HG03159 (cell line): ENCODE data around the gene WWP2.
"Not testable (repeated sequence)": the region's sequence is repeated elsewhere in the genome, so short reads cannot be mapped to it uniquely, and the experiment has no call there.

Experiments used
- ATAC-seq: cut with Tn5 transposase; IDR thresholded peaks from one replicate; pipeline ENCODE4 v1.9.1; 2021; ENCODE audit warnings: mild to moderate bottlenecking, moderate library complexity; ENCODE audit not compliant: unreplicated experiment

The WWP2 gene

DNA sequence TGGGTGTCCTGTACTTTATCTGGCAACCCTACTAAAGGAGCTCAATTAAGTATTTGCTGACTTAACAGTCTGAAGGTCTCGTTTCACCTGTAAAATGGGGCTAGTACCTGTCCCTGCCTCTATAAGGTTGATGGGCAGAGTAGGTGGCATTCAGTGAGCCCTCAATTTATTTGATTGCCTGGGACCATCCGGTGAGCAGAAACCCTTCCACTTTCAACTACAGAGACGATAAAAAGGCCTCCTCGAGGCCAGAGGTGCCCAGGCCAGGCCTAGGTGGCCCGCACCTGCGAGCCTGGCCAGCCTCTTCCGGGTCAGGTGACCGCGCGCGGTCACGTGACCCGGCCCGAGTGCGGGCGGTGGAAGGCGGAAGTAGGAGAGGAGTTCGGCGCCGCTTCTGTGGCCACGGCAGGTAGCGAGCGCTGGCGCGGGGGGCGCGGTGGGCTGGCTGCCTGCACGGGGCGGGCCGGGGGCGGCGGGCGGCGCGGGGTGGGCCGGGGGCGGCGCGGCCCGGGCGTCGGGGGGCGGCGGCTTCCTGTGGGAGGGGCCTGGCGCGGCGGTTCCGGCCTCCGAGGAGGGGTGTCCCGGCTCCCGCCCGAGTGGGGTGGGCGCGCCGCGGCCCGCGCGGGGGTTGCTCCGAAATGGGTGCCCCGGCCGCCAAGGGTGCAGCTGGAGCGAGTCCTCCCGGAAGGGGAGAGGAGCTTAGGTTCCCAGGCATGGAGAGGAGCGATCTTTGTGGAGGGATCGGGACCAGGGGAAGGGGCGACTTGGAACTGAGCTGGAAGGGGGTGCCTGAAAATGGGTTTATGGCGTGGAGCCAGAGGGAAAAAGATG is at the start of gene WWP2:
WWP2 (plus strand) TSS at position 350 of the 831 bp plus-strand sequence. CDS start 24,679 bp downstream, outside the sequence.
- peak; percentile 69 for ATAC-seq

DNA sequence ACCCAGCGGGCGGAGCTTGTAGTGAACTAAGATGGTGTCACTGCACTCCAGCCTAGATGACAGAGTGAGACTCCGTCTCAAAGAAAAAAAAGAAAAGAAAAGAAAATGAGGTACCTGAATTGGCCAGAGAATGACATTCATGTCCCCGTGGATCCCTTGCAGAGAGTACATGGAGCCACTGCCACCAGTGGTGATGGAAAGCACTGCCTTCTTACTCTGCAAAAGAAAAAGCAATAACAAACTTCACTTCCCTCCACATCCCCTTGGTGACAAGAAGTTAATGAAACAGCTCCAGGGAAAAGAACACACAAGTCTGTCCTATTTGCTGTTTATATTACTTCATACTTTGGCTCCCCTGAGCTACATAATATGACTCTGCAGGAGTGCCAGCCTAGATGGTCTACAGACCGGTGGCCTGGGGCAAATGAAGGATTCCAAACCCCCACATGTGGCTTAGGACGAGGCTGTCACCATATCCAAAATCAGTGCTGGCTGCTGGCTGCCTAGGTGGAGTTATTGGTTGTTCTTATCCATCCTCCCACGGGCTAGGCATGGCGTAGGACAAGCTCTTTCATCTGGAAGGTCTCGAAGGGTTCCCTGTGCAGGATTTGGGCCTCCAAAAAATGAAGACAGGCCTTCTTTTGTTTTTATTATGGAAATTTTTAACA is 49.1 kb upstream of the WWP2 start:
- no peak for ATAC-seq

GRCh38 chr16:69717066-69717465 is 45.1 kb upstream of the WWP2 start:
- ATAC-seq = no peak

GRCh38 chr16:69718111-69718764 is 43.9 kb upstream of the WWP2 start:
- no peak for ATAC-seq

- no peak for ATAC-seq
Observed at GRCh38 chr16:69720822-69721430, 41.2 kb upstream of the WWP2 start.

DNA sequence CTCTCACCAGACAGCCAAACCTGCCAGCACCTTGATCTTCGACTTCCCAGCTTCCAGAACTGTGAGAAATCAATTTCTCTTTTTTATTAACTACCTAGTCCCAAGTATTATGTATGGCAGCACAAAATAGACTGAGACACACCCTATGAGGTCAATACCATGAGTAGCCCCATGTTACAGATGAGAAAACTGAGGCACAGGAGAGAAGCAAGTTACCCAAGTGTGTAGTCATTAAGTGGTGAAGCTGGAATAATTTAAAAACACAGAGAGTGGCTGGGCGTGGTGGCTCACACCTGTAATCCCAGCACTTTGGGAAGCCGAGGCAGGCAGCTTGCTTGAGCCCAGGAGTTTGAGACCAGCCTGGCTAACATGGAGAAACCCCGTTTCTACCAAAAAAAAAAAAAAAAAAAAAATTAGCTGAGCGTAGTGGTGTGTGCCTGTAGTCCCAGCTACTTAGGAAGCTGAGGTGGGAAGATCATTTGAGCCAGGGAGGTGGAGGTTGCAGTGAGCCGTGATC is 40.6 kb upstream of the WWP2 start:
- no peak for ATAC-seq

DNA sequence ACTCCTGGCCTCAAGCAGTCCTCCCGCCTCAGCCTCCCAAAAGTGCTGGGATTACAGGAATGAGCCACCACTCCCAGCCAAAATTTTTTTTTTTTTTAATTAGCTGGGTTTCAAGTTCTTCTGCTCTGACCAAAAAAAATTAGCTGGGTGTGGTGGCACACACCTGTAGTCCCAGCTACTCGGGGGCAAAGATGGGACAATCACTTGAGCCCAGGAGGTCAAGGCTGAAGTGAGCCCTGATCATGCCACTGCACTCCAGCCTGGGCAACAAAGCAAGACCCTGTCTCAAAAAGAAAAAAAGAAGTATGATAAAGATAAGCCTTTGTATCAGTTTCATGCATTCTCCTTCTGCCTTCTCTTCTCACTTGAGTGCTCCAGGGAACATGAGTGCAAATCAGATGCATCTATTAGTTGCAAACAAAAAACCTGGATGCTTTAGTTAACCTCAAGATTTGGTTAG is 37.7 kb upstream of the WWP2 start:
- ATAC-seq = no peak

DNA sequence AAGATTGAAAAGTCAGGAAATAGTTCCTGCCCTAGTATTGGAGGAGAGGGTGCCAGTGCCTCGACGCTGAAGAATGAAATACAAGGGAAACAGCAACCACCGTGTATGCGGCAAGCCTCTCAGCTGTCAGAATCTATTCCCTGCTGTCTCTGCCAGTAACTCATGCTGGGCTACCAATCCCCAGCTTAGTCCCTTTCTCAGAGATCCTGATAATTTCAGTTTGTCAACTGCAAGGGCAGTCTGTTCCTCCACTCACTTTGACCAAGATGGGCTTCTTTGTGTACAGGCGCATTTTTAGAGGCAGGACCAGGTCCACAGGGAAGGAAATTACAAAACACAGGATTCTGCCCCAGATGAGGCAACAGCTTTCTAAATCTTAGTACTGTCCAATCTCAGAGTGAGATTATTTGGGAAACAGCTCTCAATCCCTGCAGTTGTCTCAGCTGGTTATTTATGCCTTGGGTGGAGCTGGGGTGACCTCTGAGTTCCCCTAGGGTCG is 37.1 kb upstream of the WWP2 start:
- ATAC-seq = no peak

- no peak for ATAC-seq
Observed at GRCh38 chr16:69725480-69726312, 36.4 kb upstream of the WWP2 start.

GRCh38 chr16:69726313-69727060 is 35.6 kb upstream of the WWP2 start, which contains the start of gene NQO1:
Gene NQO1 (minus strand): TSS chr16:69726560. CDS start chr16:69726439, 121 bp downstream.
- ATAC-seq = peak; percentile 99

DNA sequence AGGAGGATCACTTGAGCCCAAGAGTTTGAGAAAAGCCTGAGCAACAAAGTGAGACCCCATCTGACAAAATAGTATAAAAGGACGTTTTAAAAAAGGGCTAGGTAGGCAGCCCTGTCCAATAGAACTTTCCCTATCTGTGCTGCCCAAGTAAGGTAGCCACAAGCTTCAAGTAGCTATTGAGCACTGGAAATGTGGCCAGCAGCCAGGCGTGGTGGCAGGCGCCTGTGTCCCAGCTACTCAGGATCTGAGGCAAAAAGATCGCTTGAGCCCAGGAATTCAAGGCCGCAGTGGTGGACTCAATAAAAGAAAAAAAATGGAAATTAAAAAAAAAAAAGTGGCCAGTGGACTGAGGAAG is 34.2 kb upstream of the WWP2 start:
- no peak for ATAC-seq

DNA sequence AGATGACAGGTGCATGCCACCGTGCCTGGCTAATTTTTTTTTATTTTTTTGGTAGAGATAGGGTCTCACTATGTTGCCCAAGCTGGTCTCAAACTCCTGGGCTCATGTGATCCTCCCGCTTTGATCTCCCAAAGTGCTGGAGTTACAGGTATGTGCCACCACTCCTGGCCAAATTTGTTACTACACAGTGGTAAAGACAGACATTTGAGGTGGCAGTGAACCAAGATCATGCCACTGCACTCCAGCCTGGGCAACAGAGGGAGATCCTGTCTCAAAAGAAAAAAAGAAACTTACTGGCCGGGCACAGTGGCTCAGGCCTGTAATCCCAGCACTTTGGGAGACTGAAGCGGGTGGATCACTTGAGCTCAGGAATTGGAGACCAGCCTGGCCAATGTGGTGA is 33.1 kb upstream of the WWP2 start:
- ATAC-seq = not testable (repeated sequence)

DNA sequence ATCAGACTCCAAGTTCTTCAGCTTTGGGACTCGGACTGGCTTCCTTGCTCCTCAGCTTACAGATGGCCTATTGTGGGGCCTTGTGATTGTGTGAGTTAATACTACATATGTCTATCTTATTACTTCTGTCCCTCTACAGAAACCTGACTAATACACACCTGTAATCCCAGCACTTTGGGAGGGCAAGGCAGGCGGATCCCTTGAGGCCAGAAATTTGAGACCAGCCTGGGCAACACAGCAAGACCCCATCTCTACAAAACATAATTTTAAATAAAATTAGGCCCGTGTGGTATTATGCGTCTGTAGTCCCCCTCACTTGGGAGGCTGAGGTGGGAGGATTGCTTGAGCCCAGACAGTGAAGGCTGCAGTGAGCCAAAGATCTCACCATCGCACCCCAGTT is 30.9 kb upstream of the WWP2 start:
- ATAC-seq = not testable (repeated sequence)

DNA sequence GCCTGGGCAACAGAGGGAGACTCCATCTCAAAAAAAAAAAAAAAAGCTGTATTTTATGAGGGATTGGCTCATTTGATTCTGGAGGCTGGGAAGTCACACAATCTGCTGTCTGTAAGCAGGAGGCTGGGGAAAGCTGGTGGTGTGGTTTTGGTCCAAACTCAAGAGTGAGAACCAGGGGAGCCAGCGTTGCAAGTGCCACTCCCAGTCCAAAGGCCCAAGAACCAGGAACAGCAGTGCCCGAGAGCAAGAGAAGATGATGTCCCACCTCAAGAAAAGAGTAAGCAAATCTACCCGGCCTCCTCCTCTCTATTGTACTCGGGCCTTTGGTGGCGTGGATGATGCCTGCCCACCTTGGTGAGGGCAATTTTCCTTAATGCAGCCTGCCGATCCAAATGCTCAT is 30.0 kb upstream of the WWP2 start:
- ATAC-seq = no peak

DNA sequence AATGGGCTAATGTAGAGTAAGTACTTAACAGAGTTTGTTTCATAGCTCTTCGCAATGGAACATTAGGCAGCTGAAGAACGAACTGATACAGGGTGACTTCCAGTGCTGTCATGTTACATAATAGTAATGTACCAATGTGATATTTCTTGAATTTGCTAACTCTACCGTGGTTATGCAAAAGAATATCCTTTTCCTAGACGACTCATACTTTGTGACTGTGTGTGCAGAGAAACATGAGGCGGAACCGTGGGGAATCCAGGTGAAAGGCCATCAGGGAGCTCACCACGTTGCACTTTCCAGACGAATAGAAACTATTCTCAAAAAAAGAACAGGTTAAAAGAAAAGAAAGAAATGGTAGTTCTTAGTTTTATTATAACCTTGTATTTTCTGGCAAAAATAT is 20.6 kb upstream of the WWP2 start:
- ATAC-seq = no peak

GRCh38 chr16:69741951-69742904 is 19.9 kb upstream of the WWP2 start:
- ATAC-seq = no peak

DNA sequence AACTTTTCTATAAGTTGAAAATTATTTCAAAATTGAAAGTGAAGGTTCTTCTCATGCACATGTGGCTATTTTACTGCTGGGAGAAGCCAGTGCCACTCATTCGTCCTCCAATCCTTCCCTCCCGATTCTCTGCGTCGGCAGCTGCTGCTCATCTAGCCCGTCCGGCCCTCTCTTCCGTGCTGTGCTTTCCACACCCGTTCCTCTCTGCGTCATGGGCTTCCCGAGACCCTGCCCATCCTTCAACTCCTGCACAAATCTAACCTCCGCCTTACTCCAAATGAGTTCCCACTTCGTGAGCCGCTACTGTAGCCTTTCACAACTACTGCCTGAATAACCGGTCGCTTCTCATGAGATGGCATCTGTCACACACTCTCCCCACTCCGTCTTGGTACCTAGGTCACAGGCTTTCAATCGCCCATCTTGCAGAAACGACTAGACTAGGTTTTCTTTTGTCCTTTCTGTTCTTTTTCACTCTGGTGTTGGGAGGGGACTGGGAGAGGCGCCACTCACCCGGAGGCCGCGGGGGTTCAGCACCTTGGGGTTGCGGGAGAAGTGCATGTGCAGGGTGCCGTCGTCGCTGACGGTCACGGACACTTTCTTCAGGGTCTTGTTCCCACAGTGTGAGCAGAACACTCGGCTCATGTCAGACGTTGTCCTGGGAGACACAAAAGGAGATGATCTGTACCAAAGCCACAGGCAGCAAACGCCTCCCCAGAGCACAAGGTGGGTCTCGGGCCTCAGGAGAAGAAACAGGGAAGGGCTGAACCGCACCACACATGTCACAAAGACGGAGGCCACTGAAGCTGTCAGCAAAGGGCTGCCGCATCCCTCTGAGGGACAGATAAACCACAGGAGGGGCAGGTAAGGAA is 17.5 kb upstream of the WWP2 start:
- ATAC-seq = no peak
